PC-3 (cell line): ENCODE measurements around the gene CLEC4E.

Source experiments
- CTCF ChIP-seq: fragments of 300-600 bp; sonication (generic); conservative IDR thresholded peaks from 2 replicates; pipeline ENCODE4 v1.5.1; 2017; ENCODE audit warnings: antibody characterized with exemption, low read depth, mild to moderate bottlenecking, low read length
- EZH2 ChIP-seq: fragments of 300-600 bp; sonication (generic); IDR thresholded peaks from one replicate; pipeline ENCODE4 v1.6.1; 2017; ENCODE audit warnings: antibody characterized with exemption, mild to moderate bottlenecking, low read length; ENCODE audit not compliant: unreplicated experiment

GRCh38 chr12:8541562-8541961 is 857 bp upstream of the CLEC4E start:
- TF ChIP-seq EZH2: no peak
- TF ChIP-seq CTCF: no peak
